ENCODE results near the gene STIM2. TPM values are rescaled to one million over a fixed set of nuclear protein-coding genes. Genes with fewer than 3 reads are reported as not detected.

Gene STIM2
- total RNA-seq, 1 donor from 2014 or later, result 25.8 TPM

GRCh38 chr4:26858947-26859401, 1.7 kb upstream of the STIM2 start:
- no peak for TF ChIP-seq EZH2 (IDR thresholded peaks at IDR 0.05)
- no peak for TF ChIP-seq CTCF (IDR thresholded peaks at IDR 0.05)
- no peak for TF ChIP-seq EZH2phosphoT487 (IDR thresholded peaks at IDR 0.05)

DNA sequence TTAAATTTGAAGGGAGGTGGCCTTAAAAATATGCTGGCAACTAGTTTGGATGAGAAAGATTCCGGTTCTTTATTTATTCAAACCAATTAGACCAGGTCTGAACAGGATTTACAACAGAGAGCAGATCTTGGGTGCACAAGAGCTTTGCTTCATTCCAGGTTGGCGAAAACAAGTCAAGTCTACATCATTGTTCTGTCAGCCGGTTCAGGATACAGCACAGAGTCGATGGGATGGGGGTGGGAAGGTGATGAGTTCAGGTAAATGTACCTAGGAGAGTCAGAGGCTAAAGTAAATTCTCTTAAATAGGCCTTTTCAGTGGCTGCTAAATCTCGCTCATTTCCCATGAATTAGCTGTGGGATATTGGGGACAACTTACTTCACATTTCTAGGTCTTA, 882 bp upstream of the STIM2 start:
- TF ChIP-seq EZH2phosphoT487 (IDR thresholded peaks at IDR 0.05), result no peak
- TF ChIP-seq CTCF (IDR thresholded peaks at IDR 0.05), result no peak
- no peak for TF ChIP-seq EZH2 (IDR thresholded peaks at IDR 0.05)
- peak overlapping the region; percentile 97 for H3K4me2 ChIP-seq
- H3K27me3 ChIP-seq, result peaks cover 9% of the 10 kb centered on the region
- peak overlapping the region; percentile 69 for H2AFZ ChIP-seq (replicated peaks)
- peaks cover 58% of the 10 kb centered on the region for H3F3A ChIP-seq (ENCODE audit: low read depth)
- DNase-seq (ENCODE audit: low spot score), result no peak
- no peaks in the 10 kb centered on the region for H3K9me3 ChIP-seq (ENCODE audit: low read depth)
- H3K27me3 Mint-ChIP-seq (ENCODE audit: insufficient read depth, low read depth), result peaks cover 7% of the 10 kb centered on the region
- H3K27ac ChIP-seq, result no peak overlapping the region
- no peaks in the 10 kb centered on the region for H3K36me3 ChIP-seq
- peaks cover 17% of the 10 kb centered on the region for H4K20me1 ChIP-seq (ENCODE audit: low read depth)
- H3K4me3 ChIP-seq, result peak overlapping the region; percentile 71
- H3K79me2 ChIP-seq (ENCODE audit: low read depth), result peaks cover 31% of the 10 kb centered on the region
- H3K9me3 Mint-ChIP-seq, result peaks cover 2% of the 10 kb centered on the region
- H3K9ac ChIP-seq, result no peak overlapping the region
- peaks cover 48% of the 10 kb centered on the region for H3K4me1 Mint-ChIP-seq
- H3K4me3 Mint-ChIP-seq, result peak overlapping the region; percentile 87
- no peak overlapping the region for H3K27ac Mint-ChIP-seq
- H3K36me3 Mint-ChIP-seq, result no peaks in the 10 kb centered on the region
- peaks cover 50% of the 10 kb centered on the region for H3K4me1 ChIP-seq

More at GRCh38 chr4:26858947-26859401, 1.7 kb upstream of the STIM2 start:
- Histone ChIP-seq H2AFZ (replicated peaks) (no peak overlapping the region), H3K4me1 (peaks cover 43% of the 10 kb centered on the region), H3F3A (ENCODE audit: low read depth) (peaks cover 59% of the 10 kb centered on the region), H3K27ac (no peak overlapping the region), H3K79me2 (ENCODE audit: low read depth) (peaks cover 23% of the 10 kb centered on the region), H4K20me1 (ENCODE audit: low read depth) (peaks cover 14% of the 10 kb centered on the region), H3K9me3 (ENCODE audit: low read depth) (no peaks in the 10 kb centered on the region), H3K9ac (no peak overlapping the region), H3K36me3 (no peaks in the 10 kb centered on the region), H3K4me2 (peak overlapping the region; percentile 97), H3K27me3 (peaks cover 9% of the 10 kb centered on the region), H3K4me3 (peak overlapping the region; percentile 71)
- DNase-seq (ENCODE audit: low spot score), result no peak
- Mint-ChIP-seq H3K4me1 (peaks cover 44% of the 10 kb centered on the region), H3K36me3 (no peaks in the 10 kb centered on the region), H3K27me3 (ENCODE audit: insufficient read depth, low read depth) (peaks cover 7% of the 10 kb centered on the region), H3K9me3 (peaks cover 2% of the 10 kb centered on the region), H3K27ac (no peak overlapping the region), H3K4me3 (peak overlapping the region; percentile 87)

DNA sequence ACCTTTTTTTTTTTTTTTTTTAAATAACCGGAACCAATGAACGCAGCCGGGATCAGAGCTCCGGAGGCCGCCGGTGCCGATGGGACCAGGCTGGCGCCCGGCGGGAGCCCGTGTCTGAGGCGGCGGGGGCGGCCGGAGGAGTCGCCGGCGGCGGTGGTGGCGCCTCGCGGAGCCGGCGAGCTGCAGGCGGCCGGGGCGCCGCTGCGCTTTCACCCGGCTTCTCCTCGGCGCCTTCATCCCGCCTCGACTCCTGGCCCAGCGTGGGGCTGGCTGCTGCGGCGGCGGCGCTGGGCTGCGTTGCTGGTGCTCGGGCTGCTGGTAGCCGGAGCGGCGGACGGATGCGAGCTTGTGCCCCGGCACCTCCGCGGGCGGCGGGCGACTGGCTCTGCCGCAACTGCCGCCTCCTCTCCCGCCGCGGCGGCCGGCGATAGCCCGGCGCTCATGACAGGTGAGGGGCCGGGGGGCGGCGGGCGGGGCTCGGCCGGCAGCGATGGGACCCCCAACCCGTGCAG, 337 bp downstream of the STIM2 start:
- H3K4me2 ChIP-seq, result peak overlapping the region; percentile 92

More for the DNA sequence above, 337 bp downstream of the STIM2 start:
- Mint-ChIP-seq H3K4me1 (peaks cover 47% of the 10 kb centered on the region), H3K9me3 (peaks cover 2% of the 10 kb centered on the region), H3K36me3 (no peaks in the 10 kb centered on the region), H3K27me3 (ENCODE audit: insufficient read depth, low read depth) (peaks cover 7% of the 10 kb centered on the region), H3K4me3 (peak overlapping the region; percentile 91), H3K27ac (no peak overlapping the region)
- Histone ChIP-seq H3K27me3 (peaks cover 9% of the 10 kb centered on the region), H3K36me3 (no peaks in the 10 kb centered on the region), H3K9me3 (ENCODE audit: low read depth) (no peaks in the 10 kb centered on the region), H4K20me1 (ENCODE audit: low read depth) (peaks cover 17% of the 10 kb centered on the region), H3K27ac (peak overlapping the region; percentile 85), H3K4me3 (peak overlapping the region; percentile 71), H3K4me1 (peaks cover 54% of the 10 kb centered on the region), H3F3A (ENCODE audit: low read depth) (peaks cover 49% of the 10 kb centered on the region), H3K9ac (peak overlapping the region; percentile 40), H2AFZ (replicated peaks) (peak overlapping the region; percentile 56), H3K79me2 (ENCODE audit: low read depth) (peaks cover 43% of the 10 kb centered on the region)
- peak; percentile 81 for DNase-seq (ENCODE audit: low spot score)
- no peak for TF ChIP-seq EZH2phosphoT487 (IDR thresholded peaks at IDR 0.05)
- no peak for TF ChIP-seq EZH2 (IDR thresholded peaks at IDR 0.05)
- TF ChIP-seq CTCF (IDR thresholded peaks at IDR 0.05), result no peak

Data from neural progenitor cell (in vitro differentiated cells).